ENCODE results near the gene ZBTB17. TPM values are rescaled to one million over a fixed set of nuclear protein-coding genes. Genes with fewer than 3 reads are reported as not detected.

ZBTB17 gene
- total and polyA plus RNA-seq, 2 experiments from 2014 or later: 16.8 to 32.3 TPM

DNA sequence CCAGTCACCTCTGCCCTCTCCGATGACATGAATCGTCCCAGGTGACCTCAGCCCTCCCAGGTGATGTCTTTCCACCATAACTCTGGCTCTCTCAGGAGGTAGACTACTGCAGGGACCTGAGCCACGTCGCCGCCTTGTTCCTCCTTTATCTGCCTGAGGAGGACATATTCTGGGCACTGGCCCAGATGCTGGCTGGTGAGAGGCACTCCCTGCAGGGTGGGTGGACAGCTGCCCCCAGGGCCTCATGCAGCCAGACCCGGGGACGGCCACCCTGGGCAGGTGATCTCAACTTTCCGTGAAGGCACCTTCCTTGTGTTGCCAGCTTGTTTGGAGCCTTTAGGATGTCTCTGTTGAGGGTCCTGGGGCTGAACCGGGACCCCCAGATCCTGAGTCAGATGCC is 13.9 kb upstream of the ZBTB17 start:
- TF ChIP-seq, protein P1, sequence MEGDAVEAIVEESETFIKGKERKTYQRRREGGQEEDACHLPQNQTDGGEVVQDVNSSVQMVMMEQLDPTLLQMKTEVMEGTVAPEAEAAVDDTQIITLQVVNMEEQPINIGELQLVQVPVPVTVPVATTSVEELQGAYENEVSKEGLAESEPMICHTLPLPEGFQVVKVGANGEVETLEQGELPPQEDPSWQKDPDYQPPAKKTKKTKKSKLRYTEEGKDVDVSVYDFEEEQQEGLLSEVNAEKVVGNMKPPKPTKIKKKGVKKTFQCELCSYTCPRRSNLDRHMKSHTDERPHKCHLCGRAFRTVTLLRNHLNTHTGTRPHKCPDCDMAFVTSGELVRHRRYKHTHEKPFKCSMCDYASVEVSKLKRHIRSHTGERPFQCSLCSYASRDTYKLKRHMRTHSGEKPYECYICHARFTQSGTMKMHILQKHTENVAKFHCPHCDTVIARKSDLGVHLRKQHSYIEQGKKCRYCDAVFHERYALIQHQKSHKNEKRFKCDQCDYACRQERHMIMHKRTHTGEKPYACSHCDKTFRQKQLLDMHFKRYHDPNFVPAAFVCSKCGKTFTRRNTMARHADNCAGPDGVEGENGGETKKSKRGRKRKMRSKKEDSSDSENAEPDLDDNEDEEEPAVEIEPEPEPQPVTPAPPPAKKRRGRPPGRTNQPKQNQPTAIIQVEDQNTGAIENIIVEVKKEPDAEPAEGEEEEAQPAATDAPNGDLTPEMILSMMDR (IDR thresholded peaks at IDR 0.05; ENCODE audit: poor library complexity): no peak
- no peak for TF ChIP-seq EZH2 (IDR thresholded peaks at IDR 0.05; ENCODE audit: borderline replicate concordance)
- no peak overlapping the region for H3K4me3 ChIP-seq
- H3K27ac ChIP-seq: no peak overlapping the region
- no peak overlapping the region for H3K4me2 ChIP-seq
- no peaks in the 10 kb centered on the region for H3K4me1 ChIP-seq (ENCODE audit: insufficient read depth)
- H3K27me3 ChIP-seq: no peaks in the 10 kb centered on the region
- H3K36me3 ChIP-seq (replicated peaks; ENCODE audit: insufficient read depth, low read depth): no peaks in the 10 kb centered on the region
- no peaks in the 10 kb centered on the region for H3K9me3 ChIP-seq (ENCODE audit: low read depth)
- H3K79me2 ChIP-seq: no peaks in the 10 kb centered on the region
- H2AFZ ChIP-seq: no peak overlapping the region
- H4K20me1 ChIP-seq (ENCODE audit: insufficient read depth, poor library complexity, severe bottlenecking): no peaks in the 10 kb centered on the region
- H3K9me2 ChIP-seq (replicated peaks; ENCODE audit: insufficient read depth): no peaks in the 10 kb centered on the region
- 88% methylated on average over 9 of the region's 9 CpGs for WGBS (ENCODE audit: low lambda C conversion rate, missing lambda C conversion rate)
- DNase-seq (ENCODE audit: low spot score): no peak

DNA sequence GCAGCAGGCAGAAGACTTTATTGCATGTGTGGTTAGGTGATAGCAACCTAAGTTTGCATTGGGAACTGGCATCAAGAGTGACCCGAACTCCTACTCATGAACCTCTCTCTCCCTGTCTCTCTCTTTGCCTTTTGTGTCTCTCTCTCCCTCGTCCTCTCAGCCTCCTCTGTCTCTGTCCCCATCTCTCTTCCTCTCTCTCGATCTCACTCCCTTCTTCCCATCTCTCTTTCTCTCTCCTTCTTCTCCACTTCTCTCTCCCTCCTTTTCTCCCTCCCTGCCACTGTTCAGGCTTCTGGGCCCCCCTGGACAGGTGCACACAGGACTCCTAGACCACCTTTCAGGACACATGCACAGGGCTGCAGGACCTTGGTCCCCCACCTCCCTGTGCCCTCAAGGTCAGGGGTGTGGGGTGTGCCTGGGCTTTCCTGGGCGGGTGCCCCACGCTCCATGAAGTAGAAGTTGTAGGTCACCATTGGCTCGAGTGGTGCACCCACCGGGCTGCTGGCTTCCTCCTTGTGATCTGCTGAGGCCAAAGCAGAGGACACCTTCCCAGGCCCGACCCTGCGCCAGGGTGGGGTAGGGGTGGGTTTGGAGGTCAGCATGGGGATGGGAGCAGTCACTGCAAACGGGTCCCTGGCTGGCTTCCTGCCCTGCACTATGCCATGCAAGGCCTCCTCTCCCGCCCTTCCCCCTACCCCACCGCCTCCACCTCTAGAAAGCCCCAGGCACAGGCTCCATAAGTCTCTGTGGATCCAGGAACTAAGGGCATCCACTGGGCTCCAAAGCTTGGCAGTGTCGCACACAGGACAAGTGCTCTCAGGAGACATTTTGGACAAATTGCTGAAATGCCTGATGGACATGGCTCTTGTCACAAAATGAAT is 13.2 kb upstream of the ZBTB17 start:
- no peaks in the 10 kb centered on the region for H3K9me3 ChIP-seq (ENCODE audit: low read depth)
- no peaks in the 10 kb centered on the region for H3K9me2 ChIP-seq (replicated peaks; ENCODE audit: insufficient read depth)
- H3K27me3 ChIP-seq: no peaks in the 10 kb centered on the region
- 92% methylated on average over 11 of the region's 13 CpGs for WGBS (ENCODE audit: low lambda C conversion rate, missing lambda C conversion rate)
- H3K79me2 ChIP-seq: no peaks in the 10 kb centered on the region
- TF ChIP-seq, protein P1 (IDR thresholded peaks at IDR 0.05; ENCODE audit: poor library complexity): no peak
- TF ChIP-seq EZH2phosphoT487 (IDR thresholded peaks at IDR 0.05; ENCODE audit: low read depth, severe bottlenecking, unreplicated experiment) (no peak), EZH2 (IDR thresholded peaks at IDR 0.05; ENCODE audit: borderline replicate concordance) (no peak)
- no peaks in the 10 kb centered on the region for H4K20me1 ChIP-seq (ENCODE audit: insufficient read depth, poor library complexity, severe bottlenecking)
- H3K4me3 ChIP-seq: no peak overlapping the region
- H3K27ac ChIP-seq: no peak overlapping the region
- no peaks in the 10 kb centered on the region for H3K36me3 ChIP-seq (replicated peaks; ENCODE audit: insufficient read depth, low read depth)
- H3K4me1 ChIP-seq (ENCODE audit: insufficient read depth): no peaks in the 10 kb centered on the region
- H2AFZ ChIP-seq: no peak overlapping the region
- no peak for DNase-seq (ENCODE audit: low spot score)
- no peak overlapping the region for H3K4me2 ChIP-seq

DNA sequence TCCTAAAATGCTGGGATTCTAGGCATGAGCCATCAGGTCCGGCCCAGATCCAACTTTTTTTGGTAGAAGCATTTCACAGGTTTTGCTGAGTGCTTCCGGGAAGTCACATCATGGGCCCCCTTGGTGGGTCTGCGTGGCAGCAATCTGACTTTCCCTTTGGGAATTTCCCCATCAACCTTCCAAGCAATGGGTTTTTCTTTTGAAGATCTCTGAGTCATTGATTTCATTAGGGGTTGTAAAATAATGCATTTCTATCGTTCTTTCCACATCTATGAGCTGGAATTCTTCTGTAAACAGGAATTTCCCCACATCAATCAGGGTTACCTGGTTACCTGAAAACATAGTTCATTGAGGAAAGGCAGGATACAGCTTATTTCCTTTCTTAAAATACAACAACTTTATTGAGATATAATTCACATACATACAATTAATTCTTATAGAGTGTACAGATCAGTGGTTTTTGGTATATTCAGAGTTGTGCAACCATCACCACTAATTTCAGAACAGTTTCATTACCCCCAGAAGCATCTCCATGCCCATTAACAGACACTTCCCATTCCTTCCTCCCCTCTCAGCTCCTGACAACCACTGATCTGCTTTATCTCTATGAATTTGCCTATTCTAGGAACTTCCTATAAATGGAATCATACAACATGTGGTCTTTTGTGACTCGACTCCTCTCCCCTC is 9.9 kb upstream of the ZBTB17 start:
- Histone ChIP-seq H3K27ac (no peak overlapping the region), H3K27me3 (no peaks in the 10 kb centered on the region), H2AFZ (no peak overlapping the region), H3K36me3 (replicated peaks; ENCODE audit: insufficient read depth, low read depth) (no peaks in the 10 kb centered on the region), H3K4me2 (no peak overlapping the region), H3K4me3 (no peak overlapping the region), H4K20me1 (ENCODE audit: insufficient read depth, poor library complexity, severe bottlenecking) (no peaks in the 10 kb centered on the region), H3K9me2 (replicated peaks; ENCODE audit: insufficient read depth) (no peaks in the 10 kb centered on the region), H3K9me3 (ENCODE audit: low read depth) (no peaks in the 10 kb centered on the region), H3K4me1 (ENCODE audit: insufficient read depth) (no peaks in the 10 kb centered on the region), H3K79me2 (no peaks in the 10 kb centered on the region)
- 79% methylated on average over 4 of the region's 5 CpGs for WGBS (ENCODE audit: low lambda C conversion rate, missing lambda C conversion rate)
- peak; percentile 27 for DNase-seq (ENCODE audit: low spot score)
- TF ChIP-seq EZH2 (IDR thresholded peaks at IDR 0.05; ENCODE audit: borderline replicate concordance) (no peak), EZH2phosphoT487 (IDR thresholded peaks at IDR 0.05; ENCODE audit: low read depth, severe bottlenecking, unreplicated experiment) (no peak)
- TF ChIP-seq, protein P1 (IDR thresholded peaks at IDR 0.05; ENCODE audit: poor library complexity): no peak

All from hepatocyte (in vitro differentiated cells).